Measurements from ENCODE around the gene ANKRD17.
"Not testable (repeated sequence)": the region's sequence is repeated elsewhere in the genome, so short reads cannot be mapped to it uniquely, and the experiment has no call there.

The ANKRD17 gene

DNA sequence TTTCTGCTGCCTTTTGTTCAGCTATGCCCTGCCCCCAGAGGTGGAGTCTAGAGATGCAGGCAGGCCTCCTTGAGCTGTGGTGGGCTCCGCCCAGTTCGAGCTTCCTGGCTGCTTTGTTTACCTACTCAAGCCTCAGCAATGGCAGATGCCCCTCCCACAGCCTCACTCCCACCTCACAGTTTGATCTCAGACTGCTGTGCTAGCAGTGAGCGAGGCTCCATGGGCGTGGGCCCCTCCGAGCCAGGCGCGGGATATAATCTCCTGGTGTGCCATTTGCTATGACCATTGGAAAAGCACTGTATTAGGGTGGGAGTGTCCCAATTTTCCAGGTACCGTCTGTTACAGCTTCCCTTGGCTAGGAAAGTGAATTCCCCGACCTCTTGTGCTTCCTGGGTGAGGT, 34.1 kb upstream of the ANKRD17 start:
- H3K4me1 ChIP-seq (ENCODE audit: control insufficient read depth, insufficient read depth, low read depth, low read length); DNase-seq; H2AFZ ChIP-seq (ENCODE audit: low read depth, low read length); H4K91ac ChIP-seq (ENCODE audit: low read length); H3K4me3 ChIP-seq (ENCODE audit: insufficient read depth in 1 of 2, low read depth in 1 of 2, low read length in 2 of 2); H3K79me1 ChIP-seq (replicated peaks; ENCODE audit: low read length, poor library complexity, severe bottlenecking); H3K36me3 ChIP-seq (ENCODE audit: control insufficient read depth in 1 of 2, insufficient read depth in 2 of 2, low read depth in 1 of 2, low read length in 2 of 2); H2BK15ac ChIP-seq (ENCODE audit: low read depth, poor library complexity, severe bottlenecking); H3K27ac ChIP-seq (ENCODE audit: low read length, poor library complexity, severe bottlenecking); H3K18ac ChIP-seq (ENCODE audit: low read depth in 1 of 2, low read length in 2 of 2); H2BK12ac ChIP-seq (ENCODE audit: low read length in 2 of 2); H2AK5ac ChIP-seq (ENCODE audit: low read length, severe bottlenecking); H2BK120ac ChIP-seq (ENCODE audit: low read depth, low read length); H3K4me2 ChIP-seq (ENCODE audit: low read length, poor library complexity, severe bottlenecking); H3K9ac ChIP-seq (ENCODE audit: low read length); H3K4ac ChIP-seq (ENCODE audit: low read depth in 1 of 2, low read length in 2 of 2); H2BK5ac ChIP-seq (ENCODE audit: low read depth, low read length, poor library complexity, severe bottlenecking); H3K14ac ChIP-seq (ENCODE audit: low read length in 2 of 2); H3K9me3 ChIP-seq (ENCODE audit: control insufficient read depth, low read length); H4K8ac ChIP-seq (ENCODE audit: low read length); H3K27me3 ChIP-seq (ENCODE audit: control insufficient read depth in 1 of 2, insufficient read depth in 1 of 2, low read length in 2 of 2); H3K23ac ChIP-seq (ENCODE audit: low read length in 2 of 2): not testable (repeated sequence)
- WGBS = 89% methylated on average over 9 of the region's 9 CpGs

DNA sequence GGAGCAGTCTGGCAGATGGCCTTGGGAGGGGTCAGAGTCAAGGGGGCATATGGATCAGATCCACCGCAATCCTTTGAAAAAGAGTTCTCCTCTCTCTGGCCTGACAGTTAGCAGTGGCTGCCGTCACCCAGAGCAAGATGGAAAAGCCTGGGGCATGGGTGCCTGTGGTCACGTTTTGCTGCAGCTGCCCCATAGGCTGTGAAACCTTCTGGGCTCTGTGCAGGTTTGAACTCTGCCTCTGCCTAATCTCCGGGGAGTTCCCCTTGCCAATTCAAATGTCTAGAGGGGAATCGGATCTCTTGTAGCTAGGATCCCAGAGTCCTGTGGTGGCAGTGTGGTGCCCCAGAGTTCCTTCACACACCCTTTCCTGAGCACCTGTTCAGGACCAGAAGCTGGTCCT, 23.4 kb upstream of the ANKRD17 start:
- H3K79me1 ChIP-seq (replicated peaks; ENCODE audit: low read length, poor library complexity, severe bottlenecking) = peaks cover 11% of the 10 kb centered on the region
- no peak overlapping the region for H2BK120ac ChIP-seq (ENCODE audit: low read depth, low read length)
- no peak overlapping the region for H3K18ac ChIP-seq (ENCODE audit: low read depth in 1 of 2, low read length in 2 of 2)
- H4K8ac ChIP-seq (ENCODE audit: low read length) = no peak overlapping the region
- H3K23ac ChIP-seq (ENCODE audit: low read length in 2 of 2) = no peak overlapping the region
- H2AK5ac ChIP-seq (ENCODE audit: low read length, severe bottlenecking) = no peak overlapping the region
- H2AFZ ChIP-seq (ENCODE audit: low read depth, low read length) = no peak overlapping the region
- H3K4me1 ChIP-seq (ENCODE audit: control insufficient read depth, insufficient read depth, low read depth, low read length) = no peaks in the 10 kb centered on the region
- H2BK5ac ChIP-seq (ENCODE audit: low read depth, low read length, poor library complexity, severe bottlenecking) = no peak overlapping the region
- WGBS = 93% methylated on average over 5 of the region's 5 CpGs
- no peak overlapping the region for H3K4me3 ChIP-seq (ENCODE audit: insufficient read depth in 1 of 2, low read depth in 1 of 2, low read length in 2 of 2)
- peaks cover 9 to 21% of the 10 kb centered on the region in 2 experiments for H3K36me3 ChIP-seq (ENCODE audit: control insufficient read depth in 1 of 2, insufficient read depth in 2 of 2, low read depth in 1 of 2, low read length in 2 of 2)
- no peak for DNase-seq
- H3K4ac ChIP-seq (ENCODE audit: low read depth in 1 of 2, low read length in 2 of 2) = no peak overlapping the region
- H3K4me2 ChIP-seq (ENCODE audit: low read length, poor library complexity, severe bottlenecking) = no peak overlapping the region
- no peak overlapping the region for H2BK15ac ChIP-seq (ENCODE audit: low read depth, poor library complexity, severe bottlenecking)
- no peak overlapping the region for H3K14ac ChIP-seq (ENCODE audit: low read length in 2 of 2)
- peaks cover 10% of the 10 kb centered on the region for H3K9me3 ChIP-seq (ENCODE audit: control insufficient read depth, low read length)
- H3K27ac ChIP-seq (ENCODE audit: low read length, poor library complexity, severe bottlenecking) = no peak overlapping the region
- H2BK12ac ChIP-seq (ENCODE audit: low read length in 2 of 2) = no peak overlapping the region
- no peak overlapping the region for H4K91ac ChIP-seq (ENCODE audit: low read length)
- no peaks in the 10 kb centered on the region for H3K27me3 ChIP-seq (ENCODE audit: control insufficient read depth in 1 of 2, insufficient read depth in 1 of 2, low read length in 2 of 2)
- no peak overlapping the region for H3K9ac ChIP-seq (ENCODE audit: low read length)

DNA sequence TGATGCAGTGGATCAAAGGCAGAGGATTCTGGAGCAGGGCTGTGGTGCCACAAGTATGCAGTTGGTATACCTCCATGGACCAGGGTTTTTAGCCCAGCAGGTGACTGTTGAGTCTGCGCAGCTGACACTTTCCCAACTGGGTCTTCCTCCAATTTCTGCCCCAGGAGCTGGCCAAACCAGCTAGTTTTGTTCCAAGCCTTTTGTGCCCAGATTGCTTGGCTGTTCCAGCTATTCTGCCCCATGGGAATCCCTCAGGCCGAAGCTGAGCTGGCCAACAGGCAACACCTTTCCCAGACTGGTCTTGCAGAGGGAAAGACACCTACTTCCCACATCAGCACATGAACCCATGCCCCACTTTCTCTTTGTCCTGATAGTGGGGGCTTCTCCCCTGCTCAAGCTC, 22.8 kb upstream of the ANKRD17 start:
- Histone ChIP-seq H2BK5ac (ENCODE audit: low read depth, low read length, poor library complexity, severe bottlenecking) (no peak overlapping the region), H2AFZ (ENCODE audit: low read depth, low read length) (no peak overlapping the region), H3K4me2 (ENCODE audit: low read length, poor library complexity, severe bottlenecking) (no peak overlapping the region), H3K27me3 (ENCODE audit: control insufficient read depth in 1 of 2, insufficient read depth in 1 of 2, low read length in 2 of 2) (no peaks in the 10 kb centered on the region), H3K14ac (ENCODE audit: low read length in 2 of 2) (no peak overlapping the region), H4K8ac (ENCODE audit: low read length) (no peak overlapping the region), H2AK5ac (ENCODE audit: low read length, severe bottlenecking) (no peak overlapping the region), H3K4me3 (ENCODE audit: insufficient read depth in 1 of 2, low read depth in 1 of 2, low read length in 2 of 2) (no peak overlapping the region), H2BK120ac (ENCODE audit: low read depth, low read length) (no peak overlapping the region), H2BK15ac (ENCODE audit: low read depth, poor library complexity, severe bottlenecking) (no peak overlapping the region), H3K23ac (ENCODE audit: low read length in 2 of 2) (no peak overlapping the region), H3K4me1 (ENCODE audit: control insufficient read depth, insufficient read depth, low read depth, low read length) (no peaks in the 10 kb centered on the region), H3K18ac (ENCODE audit: low read depth in 1 of 2, low read length in 2 of 2) (no peak overlapping the region), H2BK12ac (ENCODE audit: low read length in 2 of 2) (no peak overlapping the region), H3K4ac (ENCODE audit: low read depth in 1 of 2, low read length in 2 of 2) (no peak overlapping the region), H3K36me3 (ENCODE audit: control insufficient read depth in 1 of 2, insufficient read depth in 2 of 2, low read depth in 1 of 2, low read length in 2 of 2) (peaks cover 9 to 18% of the 10 kb centered on the region in 2 experiments), H4K91ac (ENCODE audit: low read length) (no peak overlapping the region), H3K9me3 (ENCODE audit: control insufficient read depth, low read length) (peaks cover 10% of the 10 kb centered on the region), H3K79me1 (replicated peaks; ENCODE audit: low read length, poor library complexity, severe bottlenecking) (peaks cover 11% of the 10 kb centered on the region), H3K27ac (ENCODE audit: low read length, poor library complexity, severe bottlenecking) (no peak overlapping the region), H3K9ac (ENCODE audit: low read length) (no peak overlapping the region)
- 100% methylated on average over 2 of the region's 2 CpGs for WGBS
- no peak for DNase-seq

DNA sequence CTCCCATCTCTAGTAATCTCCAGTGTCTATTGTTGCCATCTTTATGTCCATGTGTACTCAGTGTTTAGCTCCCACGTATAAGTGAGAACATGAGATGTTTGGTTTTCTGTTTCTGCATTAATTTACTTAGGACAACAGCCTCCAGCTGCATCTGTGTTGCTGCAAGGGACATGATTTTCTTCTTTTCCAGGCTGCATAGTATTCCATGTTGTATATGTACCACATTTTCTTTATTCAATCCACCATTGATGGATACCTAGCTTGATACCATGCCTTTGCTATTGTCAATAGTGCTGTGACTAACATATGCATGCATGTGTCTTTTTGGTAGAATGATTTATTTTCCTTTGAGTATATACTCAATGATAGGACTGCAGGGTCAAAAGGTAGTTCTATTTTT, 18.6 kb upstream of the ANKRD17 start:
- Histone ChIP-seq H2BK12ac (ENCODE audit: low read length in 2 of 2) (no peak overlapping the region), H2BK120ac (ENCODE audit: low read depth, low read length) (no peak overlapping the region), H2BK5ac (ENCODE audit: low read depth, low read length, poor library complexity, severe bottlenecking) (no peak overlapping the region), H3K27ac (ENCODE audit: low read length, poor library complexity, severe bottlenecking) (no peak overlapping the region), H4K8ac (ENCODE audit: low read length) (no peak overlapping the region), H3K9me3 (ENCODE audit: control insufficient read depth, low read length) (peaks cover 10% of the 10 kb centered on the region), H3K36me3 (ENCODE audit: control insufficient read depth in 1 of 2, insufficient read depth in 2 of 2, low read depth in 1 of 2, low read length in 2 of 2) (peaks cover 9 to 13% of the 10 kb centered on the region in 2 experiments), H2BK15ac (ENCODE audit: low read depth, poor library complexity, severe bottlenecking) (no peak overlapping the region), H3K23ac (ENCODE audit: low read length in 2 of 2) (no peak overlapping the region), H2AFZ (ENCODE audit: low read depth, low read length) (no peak overlapping the region), H3K4ac (ENCODE audit: low read depth in 1 of 2, low read length in 2 of 2) (no peak overlapping the region), H3K14ac (ENCODE audit: low read length in 2 of 2) (no peak overlapping the region), H3K4me1 (ENCODE audit: control insufficient read depth, insufficient read depth, low read depth, low read length) (no peaks in the 10 kb centered on the region), H3K18ac (ENCODE audit: low read depth in 1 of 2, low read length in 2 of 2) (no peak overlapping the region), H3K27me3 (ENCODE audit: control insufficient read depth in 1 of 2, insufficient read depth in 1 of 2, low read length in 2 of 2) (no peaks in the 10 kb centered on the region), H3K9ac (ENCODE audit: low read length) (no peak overlapping the region), H3K4me3 (ENCODE audit: insufficient read depth in 1 of 2, low read depth in 1 of 2, low read length in 2 of 2) (no peak overlapping the region), H4K91ac (ENCODE audit: low read length) (no peak overlapping the region), H2AK5ac (ENCODE audit: low read length, severe bottlenecking) (no peak overlapping the region), H3K79me1 (replicated peaks; ENCODE audit: low read length, poor library complexity, severe bottlenecking) (peaks cover 11% of the 10 kb centered on the region), H3K4me2 (ENCODE audit: low read length, poor library complexity, severe bottlenecking) (no peak overlapping the region)
- 100% methylated on average over 1 of the region's 1 CpG for WGBS
- DNase-seq = no peak

Measured in mesenchymal stem cell (in vitro differentiated cells and primary cell).